Memory B cell (primary cell): ENCODE measurements around the gene SESN1.

Source experiments
- ATAC-seq: fragments of 150-1000 bp; cut with Tn5 transposase; 2 replicates; pipeline ENCODE4 v1.10.0; 2021; ENCODE audit warnings: low read depth, mild to moderate bottlenecking, moderate library complexity
- DNase-seq, 2 donors: peaks; one replicate each; pipeline ENCODE4 v3.0.0; 2022; ENCODE audit warnings: low spot score in 2 of 2
- H3K27ac Mint-ChIP-seq: one replicate; pipeline ENCODE4 v1.8.0; 2022; ENCODE audit warnings: mild to moderate bottlenecking, moderate library complexity, mixed read lengths
- H3K27me3 Mint-ChIP-seq: one replicate; pipeline ENCODE4 v1.8.0; 2022; ENCODE audit warnings: mixed read lengths
- H3K36me3 Mint-ChIP-seq: one replicate; pipeline ENCODE4 v1.8.0; 2022; ENCODE audit warnings: mild to moderate bottlenecking, mixed read lengths
- H3K4me1 Mint-ChIP-seq: one replicate; pipeline ENCODE4 v1.8.0; 2022; ENCODE audit warnings: mixed read lengths
- H3K4me3 Mint-ChIP-seq: one replicate; pipeline ENCODE4 v1.8.0; 2022; ENCODE audit warnings: mild to moderate bottlenecking, moderate library complexity, mixed read lengths
- H3K9me3 Mint-ChIP-seq: one replicate; pipeline ENCODE4 v1.8.0; 2022; ENCODE audit warnings: mixed read lengths

SESN1 gene

GRCh38 chr6:108953681-108954080 lies 141.0 kb downstream of the SESN1 start:
- ATAC-seq (no peak), DNase-seq (no peak)
- no peak overlapping the region for H3K4me3 Mint-ChIP-seq
- H3K27me3 Mint-ChIP-seq = no peaks in the 10 kb centered on the region
- H3K27ac Mint-ChIP-seq = no peak overlapping the region
- no peaks in the 10 kb centered on the region for H3K9me3 Mint-ChIP-seq
- H3K4me1 Mint-ChIP-seq = peaks cover 7% of the 10 kb centered on the region
- no peaks in the 10 kb centered on the region for H3K36me3 Mint-ChIP-seq

GRCh38 chr6:108952776-108953486 lies 141.7 kb downstream of the SESN1 start:
- Mint-ChIP-seq H3K27me3 (no peaks in the 10 kb centered on the region), H3K36me3 (no peaks in the 10 kb centered on the region), H3K4me3 (no peak overlapping the region), H3K4me1 (peaks cover 12% of the 10 kb centered on the region), H3K27ac (no peak overlapping the region), H3K9me3 (no peaks in the 10 kb centered on the region)
- DNase-seq = no peak
- ATAC-seq = no peak

DNA sequence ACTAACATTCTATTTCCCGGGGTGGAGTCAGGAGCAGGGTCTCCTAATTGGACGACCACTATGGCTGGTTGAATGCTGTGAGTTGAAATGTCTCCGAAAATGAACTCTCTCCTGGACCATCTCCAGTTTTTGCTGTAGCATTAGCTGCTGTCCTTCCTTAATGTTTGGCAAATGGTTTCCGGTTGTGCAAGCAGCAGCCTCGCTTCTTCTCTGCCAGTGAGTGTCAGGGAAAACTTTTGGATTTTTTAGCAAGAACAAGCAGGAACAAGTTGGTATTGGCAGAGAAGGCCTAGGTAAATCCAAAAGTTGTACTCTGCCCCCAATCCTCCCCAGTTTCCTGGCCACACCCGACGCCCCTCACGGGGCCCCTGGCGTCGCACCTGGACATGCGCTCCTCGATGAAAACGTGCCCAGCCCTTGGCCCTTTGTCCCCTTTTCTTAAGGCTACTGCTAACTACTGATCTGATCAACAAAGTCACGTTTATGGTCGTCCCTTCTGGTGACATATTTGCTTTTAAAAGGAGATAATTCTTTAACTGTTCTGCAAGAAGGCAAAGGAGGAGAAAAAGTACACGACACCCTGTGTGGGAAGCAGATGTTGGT lies 143.2 kb downstream of the SESN1 start:
- H3K9me3 Mint-ChIP-seq = no peaks in the 10 kb centered on the region
- DNase-seq (no peak), ATAC-seq (no peak)
- H3K4me3 Mint-ChIP-seq = no peak overlapping the region
- H3K27me3 Mint-ChIP-seq = no peaks in the 10 kb centered on the region
- H3K27ac Mint-ChIP-seq = no peak overlapping the region
- H3K4me1 Mint-ChIP-seq = peaks cover 16% of the 10 kb centered on the region
- H3K36me3 Mint-ChIP-seq = no peaks in the 10 kb centered on the region

- H3K36me3 Mint-ChIP-seq = no peaks in the 10 kb centered on the region
- H3K4me1 Mint-ChIP-seq = peaks cover 9% of the 10 kb centered on the region
- H3K27ac Mint-ChIP-seq = no peak overlapping the region
- no peak overlapping the region for H3K4me3 Mint-ChIP-seq
- H3K27me3 Mint-ChIP-seq = no peaks in the 10 kb centered on the region
- DNase-seq (no peak), ATAC-seq (no peak)
- no peaks in the 10 kb centered on the region for H3K9me3 Mint-ChIP-seq
Measured at GRCh38 chr6:108948181-108948661, 146.4 kb downstream of the SESN1 start.

GRCh38 chr6:108947114-108947854 lies 147.4 kb downstream of the SESN1 start:
- Mint-ChIP-seq H3K4me3 (no peak overlapping the region), H3K9me3 (no peaks in the 10 kb centered on the region), H3K36me3 (no peaks in the 10 kb centered on the region), H3K27me3 (no peaks in the 10 kb centered on the region), H3K4me1 (peaks cover 16% of the 10 kb centered on the region), H3K27ac (no peak overlapping the region)
- DNase-seq (no peak), ATAC-seq (no peak)

DNA sequence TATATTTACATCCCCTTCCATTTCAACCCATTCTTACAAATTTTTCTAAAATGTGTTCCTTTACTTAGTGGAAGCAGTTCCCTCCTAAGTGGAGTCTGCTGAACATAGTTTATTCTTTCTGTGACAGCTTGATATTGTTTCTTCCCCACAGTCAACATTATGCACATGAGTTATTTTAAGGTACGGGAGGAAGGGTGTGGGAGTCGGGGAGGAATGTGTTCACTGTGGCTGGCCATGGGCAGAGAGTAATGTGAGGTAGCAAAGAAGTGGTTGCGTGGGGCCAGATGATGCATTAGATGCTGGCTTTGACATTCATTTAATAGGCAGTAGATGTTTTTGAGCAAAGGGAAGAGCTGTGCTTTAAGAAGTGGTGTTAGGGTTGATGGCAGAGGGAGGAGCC lies 148.0 kb downstream of the SESN1 start:
- ATAC-seq = no peak
- no peak for DNase-seq
- H3K27me3 Mint-ChIP-seq = no peaks in the 10 kb centered on the region
- peaks cover 17% of the 10 kb centered on the region for H3K4me1 Mint-ChIP-seq
- H3K9me3 Mint-ChIP-seq = no peaks in the 10 kb centered on the region
- H3K36me3 Mint-ChIP-seq = no peaks in the 10 kb centered on the region
- no peak overlapping the region for H3K27ac Mint-ChIP-seq
- no peak overlapping the region for H3K4me3 Mint-ChIP-seq

GRCh38 chr6:108945681-108946159 lies 148.9 kb downstream of the SESN1 start:
- Mint-ChIP-seq H3K27ac (no peak overlapping the region), H3K9me3 (no peaks in the 10 kb centered on the region), H3K4me3 (no peak overlapping the region), H3K4me1 (peaks cover 17% of the 10 kb centered on the region), H3K27me3 (no peaks in the 10 kb centered on the region), H3K36me3 (no peaks in the 10 kb centered on the region)
- ATAC-seq (no peak), DNase-seq (no peak)

- Mint-ChIP-seq H3K4me3 (no peak overlapping the region), H3K36me3 (no peaks in the 10 kb centered on the region), H3K4me1 (peaks cover 17% of the 10 kb centered on the region), H3K27me3 (no peaks in the 10 kb centered on the region), H3K9me3 (no peaks in the 10 kb centered on the region), H3K27ac (no peak overlapping the region)
- DNase-seq (no peak), ATAC-seq (no peak)
Measured at GRCh38 chr6:108944707-108945680, 149.7 kb downstream of the SESN1 start.

- peaks cover 17% of the 10 kb centered on the region for H3K4me1 Mint-ChIP-seq
- H3K9me3 Mint-ChIP-seq = no peaks in the 10 kb centered on the region
- no peaks in the 10 kb centered on the region for H3K27me3 Mint-ChIP-seq
- no peak for DNase-seq
- H3K4me3 Mint-ChIP-seq = no peak overlapping the region
- no peak overlapping the region for H3K27ac Mint-ChIP-seq
- H3K36me3 Mint-ChIP-seq = no peaks in the 10 kb centered on the region
- ATAC-seq = no peak
Measured at GRCh38 chr6:108944071-108944470, 150.6 kb downstream of the SESN1 start.

DNA sequence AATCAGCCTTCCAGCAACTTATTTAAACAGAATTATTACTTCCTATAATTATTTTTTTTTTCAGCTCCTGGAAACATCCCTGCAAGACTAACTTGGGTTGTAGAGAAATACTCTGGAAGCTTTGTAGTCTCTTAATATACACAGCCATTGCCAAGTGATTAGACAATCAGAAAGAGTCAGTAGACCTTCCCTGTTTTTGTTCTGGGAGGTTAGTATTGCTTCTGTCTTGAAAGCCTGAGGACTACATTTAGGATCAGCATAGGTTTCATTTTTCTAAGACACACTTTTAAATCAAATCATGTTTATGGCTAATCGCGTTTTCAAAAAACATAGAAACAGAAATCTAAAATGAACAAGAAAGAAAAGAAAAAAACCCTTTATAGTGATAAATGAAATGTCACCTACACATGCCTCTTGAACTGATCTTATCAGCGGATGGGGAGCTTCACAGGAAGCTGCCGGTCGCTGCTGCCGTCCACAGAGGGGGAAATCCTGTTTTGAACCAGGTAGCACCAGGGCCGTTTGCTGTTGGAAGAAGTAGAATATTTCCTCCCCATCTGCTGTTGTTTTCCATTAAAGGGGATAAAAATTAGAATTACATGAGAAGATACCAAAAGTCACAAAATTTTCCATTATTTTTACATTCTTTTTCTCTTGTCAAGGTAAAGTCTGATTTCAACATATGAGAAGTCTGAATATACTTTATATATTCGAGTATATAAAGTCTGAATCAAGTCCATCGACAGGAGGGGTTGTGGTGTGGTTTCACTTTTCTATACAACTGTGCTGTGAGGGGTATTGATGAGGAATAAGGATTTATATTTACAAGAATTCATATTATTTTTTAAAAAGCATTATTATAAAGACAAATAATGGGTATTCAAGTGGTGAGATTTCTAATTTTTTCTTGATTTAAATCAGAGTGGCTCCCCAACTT lies 151.8 kb downstream of the SESN1 start:
- no peaks in the 10 kb centered on the region for H3K27me3 Mint-ChIP-seq
- H3K4me1 Mint-ChIP-seq = peaks cover 11% of the 10 kb centered on the region
- H3K4me3 Mint-ChIP-seq = peak overlapping the region; percentile 62
- H3K9me3 Mint-ChIP-seq = no peaks in the 10 kb centered on the region
- no peaks in the 10 kb centered on the region for H3K36me3 Mint-ChIP-seq
- DNase-seq (peak in 1 of 2 donors; percentile 4), ATAC-seq (peak; percentile 91)
- H3K27ac Mint-ChIP-seq = no peak overlapping the region

- Mint-ChIP-seq H3K27ac (no peak overlapping the region), H3K4me3 (no peak overlapping the region), H3K27me3 (no peaks in the 10 kb centered on the region), H3K4me1 (peaks cover 10% of the 10 kb centered on the region), H3K36me3 (no peaks in the 10 kb centered on the region), H3K9me3 (no peaks in the 10 kb centered on the region)
- no peak for DNase-seq
- no peak for ATAC-seq
Measured at GRCh38 chr6:108941859-108942258, 152.8 kb downstream of the SESN1 start.

- Mint-ChIP-seq H3K27ac (no peak overlapping the region), H3K4me1 (peaks cover 7% of the 10 kb centered on the region), H3K9me3 (no peaks in the 10 kb centered on the region), H3K27me3 (peaks cover 1% of the 10 kb centered on the region), H3K4me3 (no peak overlapping the region), H3K36me3 (no peaks in the 10 kb centered on the region)
- ATAC-seq (no peak), DNase-seq (no peak)
Measured at GRCh38 chr6:108941281-108941680, 153.4 kb downstream of the SESN1 start.

GRCh38 chr6:108940741-108941140 lies 153.9 kb downstream of the SESN1 start:
- DNase-seq = no peak
- peaks cover 1% of the 10 kb centered on the region for H3K27me3 Mint-ChIP-seq
- no peak for ATAC-seq
- H3K27ac Mint-ChIP-seq = no peak overlapping the region
- H3K4me1 Mint-ChIP-seq = peaks cover 7% of the 10 kb centered on the region
- H3K4me3 Mint-ChIP-seq = no peak overlapping the region
- H3K9me3 Mint-ChIP-seq = no peaks in the 10 kb centered on the region
- H3K36me3 Mint-ChIP-seq = no peaks in the 10 kb centered on the region
